ENCODE data around the gene FAM135A.

FAM135A gene

DNA sequence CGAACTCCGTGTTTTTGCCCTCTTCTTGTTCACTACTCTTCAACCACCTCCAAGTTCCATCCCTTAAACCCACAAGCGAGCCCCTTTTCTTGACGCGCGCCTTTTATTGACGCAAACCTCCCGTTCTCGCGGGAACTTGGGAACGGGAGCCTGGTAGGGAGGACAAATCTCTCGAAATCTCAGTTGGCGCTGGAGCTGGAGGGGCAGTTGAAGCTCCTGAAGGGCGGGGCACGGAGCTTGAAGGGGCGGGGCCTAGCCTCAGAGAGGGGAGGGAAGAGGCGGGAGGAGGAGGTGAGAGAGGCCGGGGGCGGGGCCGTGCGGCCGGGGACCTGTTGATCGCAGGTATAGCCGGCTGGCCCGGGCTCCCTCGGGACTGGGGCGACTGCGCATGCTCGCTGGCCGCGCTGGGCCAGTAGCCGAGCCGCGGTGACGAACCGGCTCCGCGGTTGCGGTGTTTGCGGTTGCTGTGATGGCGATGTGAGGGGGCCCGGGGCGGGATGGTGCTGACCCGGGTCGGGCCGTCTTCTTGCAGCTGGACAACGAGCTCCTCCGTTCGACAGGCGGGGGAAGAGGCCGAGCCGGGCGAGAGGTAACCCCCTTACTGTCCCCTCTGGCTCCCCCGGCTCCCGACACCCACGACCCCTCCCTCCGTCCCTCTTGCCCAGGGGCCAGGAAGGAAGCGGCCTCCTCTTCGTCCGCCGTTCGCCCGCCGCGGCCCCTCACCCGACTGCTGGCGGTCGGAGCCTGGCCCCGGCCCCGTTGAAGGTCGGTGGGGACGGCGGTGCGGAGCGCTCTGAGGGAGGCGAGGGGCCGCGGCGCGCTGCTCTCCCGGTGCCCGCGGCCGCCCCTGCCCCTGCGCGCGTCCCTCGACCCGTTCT lies at the start of gene FAM135A:
Gene FAM135A (plus strand): TSS at position 395 of the 878 bp plus-strand sequence. CDS start 14,835 bp downstream, outside the sequence.
- Histone ChIP-seq H3K4me1 (ENCODE audit: control insufficient read depth, insufficient read depth, low read length) (no peaks in the 10 kb centered on the region), H3K27me3 (ENCODE audit: control insufficient read depth, insufficient read depth, low read length) (no peaks in the 10 kb centered on the region), H3K9me3 (ENCODE audit: control insufficient read depth, insufficient read depth, low read length) (no peaks in the 10 kb centered on the region), H3K4me3 (ENCODE audit: low read length) (peak within 1 kb of the TSS; percentile 95; the same call in 1 of the 2 replicates), H3K27ac (ENCODE audit: low read length) (no peak within 1 kb of the TSS), H3K36me3 (ENCODE audit: control insufficient read depth, insufficient read depth, low read length) (no peaks in the 10 kb centered on the region; the same call in 1 of the 2 replicates)
- DNase-seq (ENCODE audit: low read depth, low spot score) = peak; percentile 88
- no CpG with 5 or more reads among the region's 89 CpGs for WGBS (ENCODE audit: insufficient coverage, insufficient read length)

DNA sequence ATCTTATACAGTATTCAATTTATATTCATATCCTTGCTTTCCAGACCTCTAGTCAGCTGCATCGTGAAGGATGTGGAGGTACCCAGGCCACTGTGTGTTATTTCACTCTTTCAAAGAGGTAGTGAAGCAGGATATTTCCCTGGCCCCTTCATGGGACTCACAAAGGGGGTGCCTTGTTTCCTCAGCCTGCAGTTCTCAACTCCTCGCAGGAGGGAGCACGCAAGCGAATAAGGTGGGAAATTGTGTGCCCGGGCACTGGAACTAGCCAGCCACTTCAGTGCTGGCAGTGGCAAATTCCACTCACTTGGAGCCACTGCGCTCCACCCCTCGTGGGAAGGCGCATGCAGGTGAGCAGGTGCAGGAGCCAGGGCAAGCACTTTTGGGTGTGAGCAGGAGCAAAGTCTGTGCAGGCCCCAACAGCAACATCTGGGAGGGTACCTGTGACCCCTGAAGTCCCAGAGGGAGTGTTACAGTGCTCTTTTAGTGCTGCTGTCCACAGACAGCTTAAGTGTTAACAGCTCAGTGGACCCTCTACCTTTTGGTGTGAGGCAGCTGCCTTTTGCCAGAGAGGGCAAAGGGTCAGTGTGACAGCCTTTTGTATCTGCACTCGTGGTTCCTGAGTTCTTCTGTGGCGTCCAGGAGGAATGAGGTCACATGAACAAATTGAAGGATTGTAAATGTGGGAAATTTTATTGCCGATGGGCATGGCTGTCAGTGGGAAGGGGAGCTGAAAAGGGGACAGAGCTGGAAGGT lies 49.4 kb upstream of the FAM135A start:
- Histone ChIP-seq H3K36me3 (ENCODE audit: control insufficient read depth, insufficient read depth, low read length) (no peaks in the 10 kb centered on the region), H3K27ac (ENCODE audit: low read length) (no peak overlapping the region), H3K4me1 (ENCODE audit: control insufficient read depth, insufficient read depth, low read length) (no peaks in the 10 kb centered on the region), H3K27me3 (ENCODE audit: control insufficient read depth, insufficient read depth, low read length) (no peaks in the 10 kb centered on the region), H3K9me3 (ENCODE audit: control insufficient read depth, insufficient read depth, low read length) (no peaks in the 10 kb centered on the region), H3K4me3 (ENCODE audit: low read length) (no peak overlapping the region)
- no peak for DNase-seq (ENCODE audit: low read depth, low spot score)
- WGBS (ENCODE audit: insufficient coverage, insufficient read length) = no CpG with 5 or more reads among the region's 11 CpGs

DNA sequence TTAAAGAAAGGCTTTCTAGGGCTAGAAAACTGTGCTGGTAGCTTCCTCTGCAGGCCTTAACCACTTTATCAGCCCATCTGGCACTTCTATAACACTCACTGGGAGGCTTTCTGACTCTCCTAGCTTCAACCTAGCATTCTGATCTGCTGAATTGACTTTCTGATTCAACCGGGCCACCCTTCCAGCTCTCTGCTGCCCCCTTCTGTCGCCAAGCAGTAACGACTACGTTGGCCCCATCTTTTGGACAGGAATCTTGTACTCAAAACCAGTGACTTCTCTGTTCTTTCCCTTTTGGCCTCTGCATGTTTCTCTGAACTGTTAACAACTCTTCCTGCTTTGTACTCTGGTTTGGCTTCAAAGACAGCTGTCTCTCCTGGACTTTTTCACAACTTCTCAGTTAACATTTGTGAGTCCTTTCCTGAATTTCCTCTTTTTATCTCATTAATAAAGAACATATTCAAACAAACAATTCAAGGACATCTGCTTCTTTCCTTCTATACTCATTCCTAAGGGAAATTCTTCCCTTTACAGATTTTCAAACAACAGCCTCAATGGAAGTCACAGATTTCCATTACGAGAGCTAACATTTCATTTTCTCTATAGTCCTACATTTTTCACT lies 43.9 kb upstream of the FAM135A start:
- DNase-seq (ENCODE audit: low read depth, low spot score) = peak; percentile 52
- no peaks in the 10 kb centered on the region for H3K27me3 ChIP-seq (ENCODE audit: control insufficient read depth, insufficient read depth, low read length)
- H3K4me3 ChIP-seq (ENCODE audit: low read length) = no peak overlapping the region

DNA sequence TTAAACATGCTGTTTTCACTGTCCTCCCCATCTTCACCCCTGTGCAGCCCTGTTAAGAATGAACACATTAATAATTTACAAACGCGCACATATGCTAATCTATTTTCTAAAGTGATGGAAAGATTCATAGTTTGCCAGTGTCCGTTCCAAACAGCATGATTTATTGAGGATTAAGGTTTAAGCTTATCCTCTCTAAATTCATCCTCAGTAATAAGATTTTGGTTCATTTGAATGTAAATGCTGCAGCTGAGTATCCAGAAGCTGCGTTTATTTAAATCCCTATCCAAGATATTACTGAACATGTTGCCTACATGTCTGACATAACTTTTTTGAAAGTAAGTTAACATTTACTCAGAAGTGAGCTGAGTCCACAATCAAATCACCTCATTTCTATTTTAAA lies 42.8 kb upstream of the FAM135A start:
- no peak for DNase-seq (ENCODE audit: low read depth, low spot score)
- no peaks in the 10 kb centered on the region for H3K36me3 ChIP-seq (ENCODE audit: control insufficient read depth, insufficient read depth, low read length)
- H3K9me3 ChIP-seq (ENCODE audit: control insufficient read depth, insufficient read depth, low read length) = no peaks in the 10 kb centered on the region
- WGBS (ENCODE audit: insufficient coverage, insufficient read length) = no CpG with 5 or more reads among the region's 4 CpGs
- H3K27ac ChIP-seq (ENCODE audit: low read length) = no peak overlapping the region
- H3K27me3 ChIP-seq (ENCODE audit: control insufficient read depth, insufficient read depth, low read length) = no peaks in the 10 kb centered on the region
- H3K4me1 ChIP-seq (ENCODE audit: control insufficient read depth, insufficient read depth, low read length) = no peaks in the 10 kb centered on the region
- no peak overlapping the region for H3K4me3 ChIP-seq (ENCODE audit: low read length)

More for the DNA sequence above, 43.9 kb upstream of the FAM135A start:
- Histone ChIP-seq H3K4me1 (ENCODE audit: control insufficient read depth, insufficient read depth, low read length) (no peaks in the 10 kb centered on the region), H3K27ac (ENCODE audit: low read length) (no peak overlapping the region), H3K36me3 (ENCODE audit: control insufficient read depth, insufficient read depth, low read length) (no peaks in the 10 kb centered on the region), H3K9me3 (ENCODE audit: control insufficient read depth, insufficient read depth, low read length) (no peaks in the 10 kb centered on the region)
- WGBS (ENCODE audit: insufficient coverage, insufficient read length) = no CpG with 5 or more reads among the region's 5 CpGs

DNA sequence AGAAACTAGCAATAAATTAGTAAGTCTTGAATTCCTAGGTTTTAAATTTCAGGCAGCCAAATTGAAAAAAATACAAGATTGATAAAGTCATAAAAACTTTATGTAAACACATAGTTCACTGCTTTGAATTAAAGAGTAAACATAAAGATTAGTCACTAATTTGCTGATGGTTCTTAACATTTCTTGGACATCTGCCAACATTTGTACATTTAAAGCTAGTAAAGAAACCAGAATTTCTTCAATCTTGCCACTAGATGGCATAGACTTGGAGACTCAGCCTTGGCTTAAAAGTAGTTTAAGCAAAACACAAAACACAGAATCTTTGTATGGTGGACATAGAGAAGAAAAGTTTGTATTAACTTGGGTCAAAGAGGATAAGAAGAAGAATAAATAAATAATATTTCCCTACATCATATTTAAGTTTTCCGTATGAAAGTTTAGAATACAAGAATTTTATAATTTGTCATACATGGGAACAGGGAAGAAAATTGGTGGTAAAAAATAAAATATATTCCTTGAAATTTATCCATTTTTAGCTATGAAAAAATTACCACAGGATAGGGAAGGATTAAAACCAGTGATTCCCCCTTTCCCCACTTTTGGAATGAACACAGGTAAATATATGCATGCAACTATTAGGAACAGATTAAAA lies 41.7 kb upstream of the FAM135A start:
- no peak for DNase-seq (ENCODE audit: low read depth, low spot score)
- H3K27me3 ChIP-seq (ENCODE audit: control insufficient read depth, insufficient read depth, low read length) = no peaks in the 10 kb centered on the region
- no CpG with 5 or more reads among the region's 1 CpG for WGBS (ENCODE audit: insufficient coverage, insufficient read length)
- no peaks in the 10 kb centered on the region for H3K9me3 ChIP-seq (ENCODE audit: control insufficient read depth, insufficient read depth, low read length)
- no peak overlapping the region for H3K4me3 ChIP-seq (ENCODE audit: low read length)
- no peaks in the 10 kb centered on the region for H3K4me1 ChIP-seq (ENCODE audit: control insufficient read depth, insufficient read depth, low read length)
- H3K27ac ChIP-seq (ENCODE audit: low read length) = no peak overlapping the region
- no peaks in the 10 kb centered on the region for H3K36me3 ChIP-seq (ENCODE audit: control insufficient read depth, insufficient read depth, low read length)

DNA sequence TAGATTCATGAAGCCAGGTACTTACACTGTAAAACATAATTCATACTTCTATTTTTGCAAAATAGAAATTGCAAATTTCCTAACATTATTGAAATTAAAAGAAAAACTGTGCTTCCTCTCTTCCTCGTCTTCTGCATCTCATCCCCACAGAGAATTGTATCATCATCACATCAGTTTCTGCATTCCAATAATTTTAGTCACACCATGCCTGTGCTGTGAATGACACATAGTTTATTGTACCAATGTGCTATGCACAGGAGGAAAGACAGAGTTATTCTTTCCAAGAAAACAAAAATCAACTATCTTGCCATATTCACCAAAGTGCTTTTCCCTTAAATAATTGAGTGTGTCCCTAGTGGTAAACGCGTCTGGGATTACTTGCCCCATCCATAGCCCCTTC lies 38.1 kb upstream of the FAM135A start:
- H3K4me3 ChIP-seq (ENCODE audit: low read length) = no peak overlapping the region
- H3K4me1 ChIP-seq (ENCODE audit: control insufficient read depth, insufficient read depth, low read length) = no peaks in the 10 kb centered on the region
- WGBS (ENCODE audit: insufficient coverage, insufficient read length) = no CpG with 5 or more reads among the region's 3 CpGs
- no peaks in the 10 kb centered on the region for H3K9me3 ChIP-seq (ENCODE audit: control insufficient read depth, insufficient read depth, low read length)
- H3K27me3 ChIP-seq (ENCODE audit: control insufficient read depth, insufficient read depth, low read length) = no peaks in the 10 kb centered on the region
- no peaks in the 10 kb centered on the region for H3K36me3 ChIP-seq (ENCODE audit: control insufficient read depth, insufficient read depth, low read length)
- no peak overlapping the region for H3K27ac ChIP-seq (ENCODE audit: low read length)
- DNase-seq (ENCODE audit: low read depth, low spot score) = no peak

DNA sequence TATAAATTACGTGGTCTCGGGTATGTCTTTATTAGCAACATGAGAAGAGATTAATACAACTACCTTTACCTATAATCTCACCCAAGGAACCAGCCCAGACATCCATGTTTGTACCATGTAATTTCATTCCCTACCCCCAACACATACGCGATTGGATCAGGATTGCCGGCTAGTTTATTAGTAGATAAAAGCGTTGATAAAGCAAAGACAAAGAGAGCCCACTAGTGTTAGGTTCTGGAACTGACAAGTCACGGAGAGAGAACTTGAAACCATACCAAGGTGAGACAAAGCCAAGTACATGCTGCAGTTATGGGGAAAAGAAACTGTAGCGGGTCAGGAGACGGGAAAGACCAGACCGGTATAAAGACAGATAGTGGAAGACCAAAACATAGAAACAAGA lies 37.4 kb upstream of the FAM135A start:
- Histone ChIP-seq H3K4me1 (ENCODE audit: control insufficient read depth, insufficient read depth, low read length) (no peaks in the 10 kb centered on the region), H3K4me3 (ENCODE audit: low read length) (no peak overlapping the region), H3K27me3 (ENCODE audit: control insufficient read depth, insufficient read depth, low read length) (no peaks in the 10 kb centered on the region), H3K27ac (ENCODE audit: low read length) (no peak overlapping the region), H3K9me3 (ENCODE audit: control insufficient read depth, insufficient read depth, low read length) (no peaks in the 10 kb centered on the region), H3K36me3 (ENCODE audit: control insufficient read depth, insufficient read depth, low read length) (no peaks in the 10 kb centered on the region)
- DNase-seq (ENCODE audit: low read depth, low spot score) = peak; percentile 33
- WGBS (ENCODE audit: insufficient coverage, insufficient read length) = no CpG with 5 or more reads among the region's 10 CpGs

DNA sequence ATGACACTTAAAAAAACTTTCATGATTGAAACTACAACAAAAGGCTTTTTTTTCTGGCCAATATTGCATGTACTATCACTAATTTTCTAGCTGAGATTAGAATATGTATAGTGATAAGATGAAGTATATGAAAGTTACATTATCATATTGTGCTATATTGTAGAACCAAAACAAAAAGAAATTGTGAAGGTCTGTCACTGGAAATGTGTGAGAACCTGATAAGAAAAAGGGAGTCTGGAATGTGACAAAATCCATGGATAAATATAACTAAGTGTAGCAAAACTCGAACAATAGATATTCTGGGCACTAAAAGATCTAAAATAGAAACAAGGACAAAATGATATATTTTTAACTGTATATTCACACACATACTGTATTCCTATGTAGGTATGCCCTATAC lies 36.7 kb upstream of the FAM135A start:
- no peaks in the 10 kb centered on the region for H3K36me3 ChIP-seq (ENCODE audit: control insufficient read depth, insufficient read depth, low read length)
- H3K4me3 ChIP-seq (ENCODE audit: low read length) = no peak overlapping the region
- no peaks in the 10 kb centered on the region for H3K9me3 ChIP-seq (ENCODE audit: control insufficient read depth, insufficient read depth, low read length)
- H3K27me3 ChIP-seq (ENCODE audit: control insufficient read depth, insufficient read depth, low read length) = no peaks in the 10 kb centered on the region
- DNase-seq (ENCODE audit: low read depth, low spot score) = no peak
- H3K4me1 ChIP-seq (ENCODE audit: control insufficient read depth, insufficient read depth, low read length) = no peaks in the 10 kb centered on the region
- H3K27ac ChIP-seq (ENCODE audit: low read length) = no peak overlapping the region
- WGBS (ENCODE audit: insufficient coverage, insufficient read length) = no CpG with 5 or more reads among the region's 1 CpG

DNA sequence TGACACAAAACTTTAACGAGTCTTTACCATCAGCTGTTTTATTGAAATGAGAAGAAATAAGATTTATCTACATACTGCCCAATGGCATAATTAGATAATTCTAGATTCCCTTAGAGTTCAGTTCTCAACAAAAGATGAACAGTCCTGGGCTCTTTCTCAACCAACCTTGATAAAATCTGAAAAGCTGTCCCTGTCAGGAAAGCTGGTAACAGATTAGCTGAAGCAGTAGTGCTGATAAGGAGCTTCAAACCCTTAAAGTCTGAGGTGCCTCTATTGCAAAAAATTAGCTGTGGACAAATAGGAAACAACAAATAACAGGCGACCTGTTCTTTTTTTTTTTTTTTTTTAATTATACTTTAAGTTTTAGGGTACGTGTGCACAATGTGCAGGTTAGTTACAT lies 35.9 kb upstream of the FAM135A start:
- Histone ChIP-seq H3K4me1 (ENCODE audit: control insufficient read depth, insufficient read depth, low read length) (no peaks in the 10 kb centered on the region), H3K36me3 (ENCODE audit: control insufficient read depth, insufficient read depth, low read length) (no peaks in the 10 kb centered on the region), H3K4me3 (ENCODE audit: low read length) (no peak overlapping the region), H3K9me3 (ENCODE audit: control insufficient read depth, insufficient read depth, low read length) (no peaks in the 10 kb centered on the region), H3K27me3 (ENCODE audit: control insufficient read depth, insufficient read depth, low read length) (no peaks in the 10 kb centered on the region), H3K27ac (ENCODE audit: low read length) (no peak overlapping the region)
- WGBS (ENCODE audit: insufficient coverage, insufficient read length) = no CpG with 5 or more reads among the region's 3 CpGs
- no peak for DNase-seq (ENCODE audit: low read depth, low spot score)

DNA sequence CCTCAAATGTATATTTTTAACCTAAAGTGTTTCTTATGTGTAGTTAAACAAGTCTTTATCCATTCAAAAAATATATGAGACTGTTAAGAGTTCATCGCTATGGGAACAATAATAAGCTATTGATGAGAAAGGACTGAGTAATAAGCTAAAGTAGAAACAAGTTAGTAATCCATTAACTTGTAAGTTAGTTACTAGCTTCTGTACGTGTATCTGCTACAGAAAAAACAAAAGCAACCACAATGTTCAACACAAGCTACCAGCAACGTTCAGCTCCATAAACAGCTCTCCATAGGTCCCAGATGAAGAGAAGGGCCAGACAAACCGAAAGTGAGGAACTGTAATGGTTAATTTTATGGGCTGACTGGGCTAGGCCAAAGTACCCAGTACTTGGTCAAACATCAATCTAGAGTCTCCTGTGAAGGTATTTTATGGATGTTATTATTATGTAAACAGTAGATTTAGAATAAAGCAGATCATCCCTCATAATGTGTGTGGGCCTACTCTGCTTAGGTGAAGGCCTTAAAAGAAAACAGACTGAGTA lies 33.8 kb upstream of the FAM135A start:
- DNase-seq (ENCODE audit: low read depth, low spot score) = no peak
- WGBS (ENCODE audit: insufficient coverage, insufficient read length) = no CpG with 5 or more reads among the region's 4 CpGs
- H3K4me1 ChIP-seq (ENCODE audit: control insufficient read depth, insufficient read depth, low read length) = no peaks in the 10 kb centered on the region
- H3K36me3 ChIP-seq (ENCODE audit: control insufficient read depth, insufficient read depth, low read length) = no peaks in the 10 kb centered on the region
- H3K27ac ChIP-seq (ENCODE audit: low read length) = no peak overlapping the region
- H3K27me3 ChIP-seq (ENCODE audit: control insufficient read depth, insufficient read depth, low read length) = no peaks in the 10 kb centered on the region
- no peaks in the 10 kb centered on the region for H3K9me3 ChIP-seq (ENCODE audit: control insufficient read depth, insufficient read depth, low read length)
- no peak overlapping the region for H3K4me3 ChIP-seq (ENCODE audit: low read length)

Data from iPS DF 6.9 (cell line).